ENCODE data around the gene CDK6. TPM values are rescaled to one million over a fixed set of nuclear protein-coding genes. Genes with fewer than 3 reads are reported as not detected.
A peak's percentile ranks its signal among the peaks of the same experiment; 100 is the strongest.

Gene CDK6
- total RNA-seq, 3 donors from 2014 or later (not counting 1 experiment from before 2014, with no cell fraction given): 41.1 to 46.3 (median 45.1) TPM

- Mint-ChIP-seq H3K36me3 (peaks cover 9% of the 10 kb centered on the region), H3K9me3 (peaks cover 0 to 3% of the 10 kb centered on the region in 2 donors), H3K4me1 (peaks cover 45 to 51% of the 10 kb centered on the region in 2 donors), H3K4me3 (no peak overlapping the region), H3K27me3 (ENCODE audit: low read depth in 2 of 2) (no peaks in the 10 kb centered on the region), H3K27ac (peak overlapping the region; percentile 56 to 73)
- H3K36me3 ChIP-seq (ENCODE audit: control insufficient read depth, insufficient read depth, low read length): no peaks in the 10 kb centered on the region
- no peak overlapping the region for H3K27ac ChIP-seq (ENCODE audit: low read length)
- 63% methylated on average over 2 of the region's 2 CpGs for WGBS (ENCODE audit: insufficient coverage)
- no peak for DNase-seq
- H3K9me3 ChIP-seq (ENCODE audit: control insufficient read depth, insufficient read depth, low read length): peaks cover 3% of the 10 kb centered on the region
- TF ChIP-seq CTCF (IDR thresholded peaks at IDR 0.05): no peak
- peaks cover 3% of the 10 kb centered on the region for H3K4me1 ChIP-seq (ENCODE audit: control insufficient read depth, insufficient read depth, low read length)
- intact Hi-C loops (cut with micrococcal nuclease): loop anchor here (2.0 kb wide), 1 partner anchor 53 kb away; no protein-coding TSS in a partner anchor
- no peaks in the 10 kb centered on the region for H3K27me3 ChIP-seq (ENCODE audit: control insufficient read depth, insufficient read depth, low read length)
- no peak for ATAC-seq
- no peak overlapping the region for H3K4me3 ChIP-seq (ENCODE audit: low read length)
Observed at GRCh38 chr7:92631850-92632487, 204.4 kb downstream of the CDK6 start.

- Histone ChIP-seq H3K27ac (ENCODE audit: low read length) (no peak overlapping the region), H3K9me3 (ENCODE audit: control insufficient read depth, insufficient read depth, low read length) (peaks cover 3% of the 10 kb centered on the region), H3K4me3 (ENCODE audit: low read length) (no peak overlapping the region), H3K27me3 (ENCODE audit: control insufficient read depth, insufficient read depth, low read length) (no peaks in the 10 kb centered on the region), H3K4me1 (ENCODE audit: control insufficient read depth, insufficient read depth, low read length) (peaks cover 3% of the 10 kb centered on the region), H3K36me3 (ENCODE audit: control insufficient read depth, insufficient read depth, low read length) (no peaks in the 10 kb centered on the region)
- Mint-ChIP-seq H3K27ac (peak overlapping the region; percentile 56 to 73), H3K4me1 (peaks cover 50 to 55% of the 10 kb centered on the region in 2 donors), H3K4me3 (no peak overlapping the region), H3K9me3 (peaks cover 0 to 3% of the 10 kb centered on the region in 2 donors), H3K36me3 (peaks cover 9% of the 10 kb centered on the region), H3K27me3 (ENCODE audit: low read depth in 2 of 2) (no peaks in the 10 kb centered on the region)
- ATAC-seq (peak in 1 of 3 donors; percentile 38), DNase-seq (no peak)
- TF ChIP-seq CTCF (IDR thresholded peaks at IDR 0.05): no peak
- intact Hi-C loops (cut with micrococcal nuclease): no loop called here
- WGBS (ENCODE audit: insufficient coverage): 79% methylated on average over 3 of the region's 5 CpGs
Observed at GRCh38 chr7:92631067-92631849, 205.1 kb downstream of the CDK6 start.

GRCh38 chr7:92629779-92630178, 206.6 kb downstream of the CDK6 start:
- peaks cover 59 to 63% of the 10 kb centered on the region in 2 donors for H3K4me1 Mint-ChIP-seq
- H3K27me3 Mint-ChIP-seq (ENCODE audit: low read depth in 2 of 2): no peaks in the 10 kb centered on the region
- no peak for ATAC-seq
- Histone ChIP-seq H3K4me3 (ENCODE audit: low read length) (no peak overlapping the region), H3K9me3 (ENCODE audit: control insufficient read depth, insufficient read depth, low read length) (peaks cover 3% of the 10 kb centered on the region), H3K27ac (ENCODE audit: low read length) (no peak overlapping the region), H3K27me3 (ENCODE audit: control insufficient read depth, insufficient read depth, low read length) (no peaks in the 10 kb centered on the region), H3K4me1 (ENCODE audit: control insufficient read depth, insufficient read depth, low read length) (peaks cover 3% of the 10 kb centered on the region), H3K36me3 (ENCODE audit: control insufficient read depth, insufficient read depth, low read length) (no peaks in the 10 kb centered on the region)
- intact Hi-C loops (cut with micrococcal nuclease): loop anchor here (5.0 kb wide), 1 partner anchor 273 kb away; no protein-coding TSS in a partner anchor
- peaks cover 0 to 3% of the 10 kb centered on the region in 2 donors for H3K9me3 Mint-ChIP-seq
- no peak for TF ChIP-seq CTCF (IDR thresholded peaks at IDR 0.05)
- H3K27ac Mint-ChIP-seq: no peak overlapping the region
- DNase-seq: no peak
- peaks cover 9% of the 10 kb centered on the region for H3K36me3 Mint-ChIP-seq
- no CpG with 5 or more reads among the region's 2 CpGs for WGBS (ENCODE audit: insufficient coverage)
- H3K4me3 Mint-ChIP-seq: no peak overlapping the region
